Nephron progenitor cell (in vitro differentiated cells): Measurements from ENCODE around the gene LRIG3.

Source experiments
- DNase-seq: peaks from one replicate; pipeline ENCODE4 v3.0.0; 2021
- H3K27ac Mint-ChIP-seq: 2 replicates; pipeline ENCODE4 v1.8.0; 2021; ENCODE audit warnings: mild to moderate bottlenecking, moderate library complexity, mixed read lengths
- H3K27me3 Mint-ChIP-seq: 2 replicates; pipeline ENCODE4 v1.8.0; 2021; ENCODE audit warnings: mild to moderate bottlenecking, low read depth, mixed read lengths; ENCODE audit not compliant: poor library complexity
- H3K36me3 Mint-ChIP-seq: 2 replicates; pipeline ENCODE4 v1.8.0; 2021; ENCODE audit warnings: low read depth, mixed read lengths
- H3K4me1 Mint-ChIP-seq: 2 replicates; pipeline ENCODE4 v1.8.0; 2021; ENCODE audit warnings: mixed read lengths
- H3K4me3 Mint-ChIP-seq: 2 replicates; pipeline ENCODE4 v1.8.0; 2021; ENCODE audit warnings: mild to moderate bottlenecking, moderate library complexity, mixed read lengths
- H3K9me3 Mint-ChIP-seq: 2 replicates; pipeline ENCODE4 v1.8.0; 2021; ENCODE audit warnings: mild to moderate bottlenecking, moderate library complexity, mixed read lengths
- TF ChIP-seq, protein P1 (sequence below): fragments of 200-600 bp; sonication (generic); IDR thresholded peaks from 2 replicates; pipeline ENCODE4 v1.5.0; 2021; ENCODE audit warnings: antibody characterized with exemption

The LRIG3 gene

DNA sequence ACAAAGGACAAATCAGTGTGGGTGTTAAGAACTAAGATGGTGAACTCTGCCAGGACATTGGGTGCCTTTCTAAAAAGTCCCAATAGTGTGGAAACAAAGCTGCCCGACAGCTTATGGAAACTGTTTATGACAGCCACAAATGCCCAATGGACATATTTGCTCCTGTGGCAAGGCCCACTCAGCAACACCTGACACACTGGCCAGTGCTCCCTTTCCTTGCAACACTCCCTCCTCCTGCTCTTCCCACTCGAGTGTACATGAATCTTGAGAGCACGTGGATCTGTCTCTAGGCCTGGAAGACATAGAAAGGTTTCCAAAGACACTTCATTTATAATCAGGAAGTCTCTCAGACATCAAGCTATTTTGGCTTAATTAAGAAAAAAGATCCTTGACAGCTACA lies 14.2 kb upstream of the LRIG3 start:
- Mint-ChIP-seq H3K4me3 (no peak overlapping the region), H3K36me3 (peaks cover 5% of the 10 kb centered on the region), H3K9me3 (no peaks in the 10 kb centered on the region), H3K4me1 (no peaks in the 10 kb centered on the region), H3K27me3 (no peaks in the 10 kb centered on the region), H3K27ac (no peak overlapping the region)
- no peak for DNase-seq
- TF ChIP-seq, protein P1, sequence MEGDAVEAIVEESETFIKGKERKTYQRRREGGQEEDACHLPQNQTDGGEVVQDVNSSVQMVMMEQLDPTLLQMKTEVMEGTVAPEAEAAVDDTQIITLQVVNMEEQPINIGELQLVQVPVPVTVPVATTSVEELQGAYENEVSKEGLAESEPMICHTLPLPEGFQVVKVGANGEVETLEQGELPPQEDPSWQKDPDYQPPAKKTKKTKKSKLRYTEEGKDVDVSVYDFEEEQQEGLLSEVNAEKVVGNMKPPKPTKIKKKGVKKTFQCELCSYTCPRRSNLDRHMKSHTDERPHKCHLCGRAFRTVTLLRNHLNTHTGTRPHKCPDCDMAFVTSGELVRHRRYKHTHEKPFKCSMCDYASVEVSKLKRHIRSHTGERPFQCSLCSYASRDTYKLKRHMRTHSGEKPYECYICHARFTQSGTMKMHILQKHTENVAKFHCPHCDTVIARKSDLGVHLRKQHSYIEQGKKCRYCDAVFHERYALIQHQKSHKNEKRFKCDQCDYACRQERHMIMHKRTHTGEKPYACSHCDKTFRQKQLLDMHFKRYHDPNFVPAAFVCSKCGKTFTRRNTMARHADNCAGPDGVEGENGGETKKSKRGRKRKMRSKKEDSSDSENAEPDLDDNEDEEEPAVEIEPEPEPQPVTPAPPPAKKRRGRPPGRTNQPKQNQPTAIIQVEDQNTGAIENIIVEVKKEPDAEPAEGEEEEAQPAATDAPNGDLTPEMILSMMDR: no peak

DNA sequence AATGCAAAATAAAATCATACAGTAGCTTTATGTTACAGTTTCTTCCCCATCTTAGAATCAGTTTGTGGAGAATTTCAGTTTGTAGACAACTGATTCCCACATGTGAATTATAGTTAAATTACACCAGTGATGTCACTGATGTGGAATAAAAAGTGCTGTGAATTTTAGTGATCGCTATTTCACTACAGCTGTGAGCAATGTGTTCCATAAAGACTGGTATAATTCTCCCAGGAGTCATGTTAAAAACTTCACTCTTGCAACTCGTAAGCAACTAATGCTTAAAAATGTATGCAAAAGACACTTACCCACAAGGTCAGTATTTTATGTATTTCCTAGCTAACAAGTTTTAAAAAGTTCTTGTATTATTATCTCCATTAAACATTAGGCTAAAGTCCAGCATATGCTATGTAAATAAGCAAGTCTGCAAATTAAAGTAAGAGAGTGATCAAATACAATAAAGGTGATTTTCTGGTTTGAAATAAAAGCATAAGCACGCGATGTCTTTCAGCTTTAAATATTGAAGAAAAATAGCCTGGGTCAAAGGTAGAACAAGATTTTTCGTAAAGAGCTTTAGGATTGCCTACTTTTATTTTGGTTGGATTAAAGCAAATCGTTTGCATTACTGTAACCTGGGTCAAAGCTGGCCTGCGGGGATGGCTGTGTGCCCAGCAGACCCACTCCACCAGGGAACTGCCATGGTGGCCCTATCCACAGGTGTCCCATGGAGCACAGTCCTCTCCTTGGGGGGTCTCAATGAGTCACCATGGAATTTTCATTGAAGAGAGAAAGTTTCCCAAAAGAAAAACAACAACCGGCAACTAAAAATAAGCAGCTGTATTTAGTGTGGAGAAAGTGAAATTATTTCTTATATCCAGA lies 12.7 kb upstream of the LRIG3 start:
- no peak overlapping the region for H3K4me3 Mint-ChIP-seq
- H3K27ac Mint-ChIP-seq: no peak overlapping the region
- TF ChIP-seq, protein P1: no peak
- no peaks in the 10 kb centered on the region for H3K4me1 Mint-ChIP-seq
- H3K27me3 Mint-ChIP-seq: no peaks in the 10 kb centered on the region
- H3K9me3 Mint-ChIP-seq: no peaks in the 10 kb centered on the region
- H3K36me3 Mint-ChIP-seq: peaks cover 5% of the 10 kb centered on the region
- no peak for DNase-seq

DNA sequence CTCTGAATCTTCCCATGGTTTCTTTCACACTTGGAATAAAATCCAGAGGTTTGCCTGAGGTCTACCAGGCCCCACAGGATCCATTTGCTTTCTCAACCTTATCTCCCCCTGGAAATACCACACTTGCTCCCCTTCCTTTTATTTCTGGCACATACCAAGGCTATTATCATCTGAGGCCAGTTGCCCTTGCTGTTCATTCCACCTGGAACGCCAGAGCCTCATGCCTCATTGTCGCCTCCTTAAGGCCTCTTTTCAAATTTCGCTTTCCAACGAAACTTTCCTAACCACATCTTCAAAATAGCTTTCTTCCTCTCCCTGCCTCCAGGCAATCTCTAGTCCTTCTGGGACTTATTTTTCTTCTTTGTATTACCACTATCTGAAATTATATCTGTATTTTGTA lies 11.2 kb upstream of the LRIG3 start:
- TF ChIP-seq, protein P1: no peak
- Mint-ChIP-seq H3K4me3 (no peak overlapping the region), H3K9me3 (no peaks in the 10 kb centered on the region), H3K27ac (no peak overlapping the region), H3K27me3 (no peaks in the 10 kb centered on the region), H3K4me1 (peaks cover 12% of the 10 kb centered on the region), H3K36me3 (peaks cover 5% of the 10 kb centered on the region)
- DNase-seq: no peak

DNA sequence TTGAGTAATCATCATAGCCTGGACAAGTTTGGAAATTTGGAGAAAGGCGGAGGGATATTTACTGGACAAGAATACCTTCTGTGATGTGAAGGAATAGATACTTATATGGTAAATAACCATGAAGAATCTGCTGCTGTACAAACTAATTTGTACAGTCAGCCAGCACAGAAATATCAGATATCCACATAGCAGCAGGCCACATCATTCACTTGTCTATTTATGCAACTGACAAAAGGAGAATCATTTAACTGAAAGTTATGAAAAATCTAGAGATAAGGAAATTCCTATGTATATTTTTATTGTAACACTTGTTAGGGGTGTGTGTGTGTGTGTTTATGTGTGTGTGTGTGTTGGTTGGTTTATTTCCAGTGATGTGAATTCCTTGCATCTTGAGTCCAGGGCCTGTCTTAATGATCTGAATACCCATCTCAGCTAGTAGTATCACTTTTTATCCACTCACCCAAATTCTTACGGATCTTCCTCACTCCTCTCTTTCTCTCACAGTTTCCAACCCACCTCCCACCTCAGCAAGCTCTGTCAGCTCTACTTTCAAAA lies 10.5 kb upstream of the LRIG3 start:
- DNase-seq: no peak
- no peaks in the 10 kb centered on the region for H3K27me3 Mint-ChIP-seq
- H3K36me3 Mint-ChIP-seq: peaks cover 5% of the 10 kb centered on the region
- H3K4me1 Mint-ChIP-seq: peaks cover 18% of the 10 kb centered on the region
- no peak overlapping the region for H3K27ac Mint-ChIP-seq
- H3K9me3 Mint-ChIP-seq: no peaks in the 10 kb centered on the region
- H3K4me3 Mint-ChIP-seq: no peak overlapping the region
- TF ChIP-seq, protein P1: no peak

DNA sequence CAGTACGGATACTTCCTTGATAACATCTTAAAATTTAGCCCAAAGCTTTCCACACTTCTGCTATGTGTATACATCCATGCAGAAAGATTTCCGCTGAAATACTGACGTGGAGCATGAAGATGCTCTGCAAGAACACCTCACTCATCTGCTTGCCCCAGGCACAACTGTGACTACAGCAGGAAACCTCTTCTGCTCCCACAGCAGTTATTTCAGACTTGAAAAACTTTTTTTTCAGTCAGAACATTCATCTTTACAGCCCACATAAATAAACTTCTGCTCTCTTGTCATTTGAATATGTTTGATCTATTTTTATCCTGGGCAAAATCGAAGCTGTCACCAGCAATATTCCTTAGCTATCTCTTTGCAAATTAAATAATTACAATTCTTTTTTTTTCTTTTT lies 6.8 kb upstream of the LRIG3 start:
- H3K27me3 Mint-ChIP-seq: no peaks in the 10 kb centered on the region
- H3K36me3 Mint-ChIP-seq: peaks cover 14% of the 10 kb centered on the region
- DNase-seq: no peak
- H3K27ac Mint-ChIP-seq: no peak overlapping the region
- TF ChIP-seq, protein P1: no peak
- H3K9me3 Mint-ChIP-seq: peaks cover 9% of the 10 kb centered on the region
- H3K4me1 Mint-ChIP-seq: peaks cover 45% of the 10 kb centered on the region
- no peak overlapping the region for H3K4me3 Mint-ChIP-seq

DNA sequence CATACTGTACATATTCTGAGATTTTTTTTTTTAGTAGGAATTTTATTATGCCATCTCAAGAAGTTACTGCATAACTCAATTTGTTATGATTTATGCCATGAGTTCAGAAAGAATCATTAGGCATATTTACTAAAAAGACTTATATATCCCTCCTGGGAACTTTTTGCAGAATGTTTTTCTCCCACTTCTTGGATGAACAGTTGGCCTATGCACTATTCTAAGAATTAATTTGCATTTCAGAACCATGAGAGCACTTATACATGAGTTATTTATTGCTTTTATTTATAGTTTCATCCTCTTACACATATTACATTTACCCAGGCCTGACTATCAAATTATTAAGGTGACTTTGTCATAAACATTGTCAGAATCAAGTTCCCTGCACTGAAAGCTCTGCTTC lies 6.3 kb upstream of the LRIG3 start:
- Mint-ChIP-seq H3K27me3 (no peaks in the 10 kb centered on the region), H3K9me3 (peaks cover 9% of the 10 kb centered on the region), H3K36me3 (peaks cover 11% of the 10 kb centered on the region), H3K4me3 (no peak overlapping the region), H3K27ac (no peak overlapping the region), H3K4me1 (peaks cover 46% of the 10 kb centered on the region)
- no peak for DNase-seq
- TF ChIP-seq, protein P1: no peak
